K562 (cell line): ENCODE data around the gene PLCB1. TPM values are rescaled to one million over a fixed set of nuclear protein-coding genes. Genes with fewer than 3 reads are reported as not detected.

Experiments used
- ATAC-seq: fragments of 200-7000 bp; cut with Tn5 transposase; 3 replicates; pipeline ENCODE4 v1.9.1; 2020; ENCODE audit warnings: moderate library complexity
- BruUV-seq: library from RNA; stranded (reverse); fragments of 400-500 nt; replicated peaks from 2 replicates; lab custom pipeline; 2021; lab: Mats Ljungman, UMichigan
- CTCF ChIA-PET: fragments of 300-600 bp; formaldehyde crosslinking; extraction: SDS; loops from one replicate; lab custom pipeline; 2021; ENCODE audit warnings: low intra/inter-chr PET ratio; lab: Yijun Ruan, JAX
- POLR2A ChIA-PET: fragments of 300-600, 350-650 bp; sonication (Branson Sonifier 250); formaldehyde crosslinking; extraction: SDS; loops from one replicate; lab custom pipeline; 2021; ENCODE audit warnings: antibody characterized with exemption, inconsistent platforms; lab: Yijun Ruan, JAX
- DNase-seq, 4 experiments: peaks; one replicate each; pipeline versions ENCODE4 v3.0.0 to v3.0.0-alpha.2; 2011 to 2018; ENCODE audit warnings: low spot score in 3 of 4, mixed read lengths in 3 of 4; ENCODE audit errors: extremely low read depth in 1 of 4
- FAIRE-seq: peaks from 2 replicates; lab custom pipeline; 2011; peaks lifted over from hg19 to GRCh38; lab: Jason Lieb, UNC
- H2AFZ ChIP-seq: 2 replicates; pipeline ENCODE4 v1.6.0; 2011; ENCODE audit warnings: low read depth, low read length, control low read depth, inconsistent platforms
- H3K27ac ChIP-seq: fragments of 200-600 bp; 3 replicates; pipeline ENCODE4 v1.8.0; 2011; ENCODE audit warnings: low read depth, mild to moderate bottlenecking, control low read depth, inconsistent platforms, low read length, moderate library complexity, mixed read lengths; ENCODE audit errors: extremely low read depth
- H3K27me3 ChIP-seq, 2 experiments: fragments of 300-600 bp in 1 of 2; 2 replicates in 1 of 2; 3 replicates in 1 of 2; pipeline versions ENCODE4 v1.6.0 to v1.8.0; 2011; ENCODE audit warnings: inconsistent platforms in 2 of 2, low read length in 2 of 2, mild to moderate bottlenecking in 1 of 2, mixed read lengths in 1 of 2, moderate library complexity in 1 of 2; ENCODE audit not compliant: control insufficient read depth in 2 of 2, insufficient read depth in 2 of 2
- H3K36me3 ChIP-seq: fragments of 300-600 bp; 3 replicates; pipeline ENCODE4 v1.8.0; 2011; ENCODE audit warnings: mild to moderate bottlenecking, low read length, inconsistent platforms; ENCODE audit not compliant: control insufficient read depth, insufficient read depth
- H3K4me1 ChIP-seq, 2 experiments: fragments of 200-600 bp in 1 of 2; replicated peaks in 1 of 2; 2 replicates in 1 of 2; 3 replicates in 1 of 2; pipeline versions ENCODE4 v1.5.1 to v1.8.0; 2011; ENCODE audit warnings: inconsistent platforms in 2 of 2, low read length in 2 of 2, mild to moderate bottlenecking in 1 of 2, mixed read lengths in 1 of 2, moderate library complexity in 1 of 2; ENCODE audit not compliant: control insufficient read depth in 2 of 2, insufficient read depth in 2 of 2
- H3K4me2 ChIP-seq: 2 replicates; pipeline ENCODE4 v1.6.1; 2011; ENCODE audit warnings: low read length, control low read depth, inconsistent platforms, mixed read lengths; ENCODE audit not compliant: insufficient read depth
- H3K4me3 ChIP-seq: fragments of 200-600 bp; sonication (generic), shearing (Covaris generic); 2 replicates; pipeline ENCODE4 v1.5.1; 2016; ENCODE audit warnings: control low read depth, inconsistent platforms
- H3K79me2 ChIP-seq: fragments of 200-600 bp; 3 replicates; pipeline ENCODE4 v1.8.0; 2011; ENCODE audit warnings: low read length, inconsistent platforms; ENCODE audit not compliant: control insufficient read depth, insufficient read depth
- H3K9ac ChIP-seq, 2 experiments: 2 replicates each; pipeline versions ENCODE4 v1.6.0 to v1.6.1; 2011; ENCODE audit warnings: low read depth in 2 of 2, low read length in 2 of 2, control low read depth in 1 of 2, inconsistent platforms in 1 of 2, mild to moderate bottlenecking in 1 of 2, mixed read lengths in 1 of 2; ENCODE audit not compliant: insufficient read depth in 1 of 2
- H3K9me1 ChIP-seq: one replicate; pipeline ENCODE4 v1.6.0; 2011; ENCODE audit warnings: inconsistent platforms, mild to moderate bottlenecking, low read length, moderate library complexity; ENCODE audit not compliant: control insufficient read depth, insufficient read depth
- H3K9me3 ChIP-seq: replicated peaks from 2 replicates; pipeline ENCODE4 v1.5.1; 2011; ENCODE audit warnings: low read depth, low read length, inconsistent platforms; ENCODE audit not compliant: control insufficient read depth, insufficient read depth
- H4K20me1 ChIP-seq: replicated peaks from 2 replicates; pipeline ENCODE4 v1.6.1; 2011; ENCODE audit warnings: low read length, inconsistent platforms, mixed read lengths; ENCODE audit not compliant: control insufficient read depth, insufficient read depth
- MAFG ChIP-seq: fragments of 450-650 bp; conservative IDR thresholded peaks from 2 replicates; pipeline ENCODE4 v1.6.1; 2016; ENCODE audit warnings: missing genetic modification characterization, missing compliant biosample characterization
- MCM5 ChIP-seq: fragments of 450-650 bp; IDR thresholded peaks from 2 replicates; pipeline ENCODE4 v1.6.1; 2016; ENCODE audit warnings: low read depth
- NFYB ChIP-seq: IDR thresholded peaks from 2 replicates; pipeline ENCODE4 v1.6.1; 2011; ENCODE audit warnings: mild to moderate bottlenecking, moderate library complexity; ENCODE audit not compliant: insufficient read length; ENCODE audit errors: extremely low read depth
- SP2 ChIP-seq: IDR thresholded peaks from 2 replicates; pipeline ENCODE4 v1.6.1; 2011; ENCODE audit warnings: mild to moderate bottlenecking, low read depth, low read length, moderate library complexity; ENCODE audit not compliant: poor library complexity, severe bottlenecking; ENCODE audit errors: extremely low read depth
- ZBTB1 ChIP-seq: sonication (generic); formaldehyde crosslinking; IDR thresholded peaks from 2 replicates; pipeline ENCODE4 v1.8.1; 2023; ENCODE audit warnings: missing genetic modification reagents, low read depth, mild to moderate bottlenecking, borderline replicate concordance
- ZNF175 ChIP-seq: fragments of 200-800 bp; sonication (Bioruptor generic); IDR thresholded peaks from 2 replicates; pipeline ENCODE4 v1.6.1; 2016; ENCODE audit warnings: low read depth, mild to moderate bottlenecking, missing genetic modification characterization, missing compliant biosample characterization
- WGBS: fragments of 100-300 bp; shearing (Covaris generic); methylation state at CpG from one replicate; pipeline ENCODE4 v1.1.6; 2016; ENCODE audit warnings: low coverage, mixed read lengths; ENCODE audit not compliant: insufficient coverage; ENCODE audit errors: missing lambda C conversion rate; 5-methylcytosine and 5-hydroxymethylcytosine counted together
- in situ Hi-C: fragments of 300-500 bp; cut with MboI; formaldehyde crosslinking; loops from 4 replicates; pipeline ENCODE4 v1.15.0; 2018; ENCODE audit warnings: inconsistent platforms, mixed read lengths
- intact Hi-C: fragments of 100-400 bp; cut with micrococcal nuclease; formaldehyde crosslinking; loops from 2 replicates; pipeline ENCODE4 v1.14.2; 2022
- polyA plus RNA-seq, 8 experiments: library from polyadenylated mRNA; depleted of rRNA in 4 of 8; stranded (reverse) in 5 of 8; unstranded in 3 of 8; fragments of >200 nt; fragmentation: Nextera tagmentation in 2 of 8; fragmentation: Illumina TruSeq in 1 of 8; extraction: Ambion mirVana in 2 of 8; extraction: Trizol in 1 of 8; gene quantifications; 2 replicates each; pipeline versions ENCODE4 v1.2.1 to v1.2.3, GENCODE V29; 2011 to 2014; ENCODE audit warnings: inconsistent platforms in 1 of 8, missing spikeins in 1 of 8
- total RNA-seq, 7 experiments: library from RNA; depleted of rRNA in 6 of 7; stranded (reverse); fragments of >200 nt in 6 of 7; fragmentation: Illumina TruSeq in 2 of 7; extraction: Trizol in 2 of 7; gene quantifications; 2 replicates each; pipeline versions ENCODE4 v1.2.1 to v1.2.3, GENCODE V29; 2011 to 2021; ENCODE audit warnings: low replicate concordance in 1 of 7
- TF ChIP-seq, protein P1 (sequence below): IDR thresholded peaks from 2 replicates; pipeline ENCODE4 v1.6.1; 2011; ENCODE audit warnings: borderline replicate concordance, low read depth, mild to moderate bottlenecking, moderate library complexity, low read length; ENCODE audit not compliant: insufficient read depth, poor library complexity, severe bottlenecking
- TF ChIP-seq, protein P2 (sequence below): sonication (generic); formaldehyde crosslinking; IDR thresholded peaks from 2 replicates; pipeline ENCODE4 v1.9.0; 2022; ENCODE audit warnings: mild to moderate bottlenecking, missing genetic modification reagents

The PLCB1 gene
- total and polyA plus RNA-seq, 9 of the 15 experiments (the other 6 are each of a cell fraction or from before 2014, with no cell fraction given) = 0.34 to 3.1 (median 1.3) TPM

DNA sequence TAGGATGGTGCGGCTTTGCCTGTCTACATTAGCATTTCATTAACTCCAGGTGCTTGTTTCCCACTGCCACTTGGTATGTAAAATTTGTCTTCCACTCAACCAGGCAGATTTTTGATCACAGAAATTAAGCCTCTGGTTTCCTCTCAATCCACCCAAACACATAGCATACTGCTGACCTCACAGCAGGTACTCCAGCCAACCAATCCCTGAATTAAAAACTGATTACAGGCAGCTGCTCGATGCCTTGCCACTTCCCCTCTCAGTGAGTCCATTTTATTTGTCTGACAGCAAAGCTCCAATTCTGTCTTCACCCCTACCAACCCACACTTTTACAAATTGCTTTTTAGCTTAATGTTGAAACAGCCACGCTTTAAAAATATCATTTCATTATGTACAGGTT, 95.2 kb downstream of the PLCB1 start:
- POLR2A ChIA-PET = no interaction called here
- H3K79me2 ChIP-seq = no peaks in the 10 kb centered on the region

More for the DNA sequence above, 95.2 kb downstream of the PLCB1 start:
- TF ChIP-seq ZNF175 (CRISPR knock-in tag) (no peak), MCM5 (no peak), ZBTB1 (no peak), SP2 (no peak), NFYB (no peak), MAFG (tag) (no peak)
- TF ChIP-seq, protein P1, sequence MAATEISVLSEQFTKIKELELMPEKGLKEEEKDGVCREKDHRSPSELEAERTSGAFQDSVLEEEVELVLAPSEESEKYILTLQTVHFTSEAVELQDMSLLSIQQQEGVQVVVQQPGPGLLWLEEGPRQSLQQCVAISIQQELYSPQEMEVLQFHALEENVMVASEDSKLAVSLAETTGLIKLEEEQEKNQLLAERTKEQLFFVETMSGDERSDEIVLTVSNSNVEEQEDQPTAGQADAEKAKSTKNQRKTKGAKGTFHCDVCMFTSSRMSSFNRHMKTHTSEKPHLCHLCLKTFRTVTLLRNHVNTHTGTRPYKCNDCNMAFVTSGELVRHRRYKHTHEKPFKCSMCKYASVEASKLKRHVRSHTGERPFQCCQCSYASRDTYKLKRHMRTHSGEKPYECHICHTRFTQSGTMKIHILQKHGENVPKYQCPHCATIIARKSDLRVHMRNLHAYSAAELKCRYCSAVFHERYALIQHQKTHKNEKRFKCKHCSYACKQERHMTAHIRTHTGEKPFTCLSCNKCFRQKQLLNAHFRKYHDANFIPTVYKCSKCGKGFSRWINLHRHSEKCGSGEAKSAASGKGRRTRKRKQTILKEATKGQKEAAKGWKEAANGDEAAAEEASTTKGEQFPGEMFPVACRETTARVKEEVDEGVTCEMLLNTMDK = no peak
- TF ChIP-seq, protein P2, sequence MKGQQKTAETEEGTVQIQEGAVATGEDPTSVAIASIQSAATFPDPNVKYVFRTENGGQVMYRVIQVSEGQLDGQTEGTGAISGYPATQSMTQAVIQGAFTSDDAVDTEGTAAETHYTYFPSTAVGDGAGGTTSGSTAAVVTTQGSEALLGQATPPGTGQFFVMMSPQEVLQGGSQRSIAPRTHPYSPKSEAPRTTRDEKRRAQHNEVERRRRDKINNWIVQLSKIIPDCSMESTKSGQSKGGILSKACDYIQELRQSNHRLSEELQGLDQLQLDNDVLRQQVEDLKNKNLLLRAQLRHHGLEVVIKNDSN = no peak
- intact Hi-C loops (no loop called here), in situ Hi-C loops (no loop called here)
- Histone ChIP-seq H3K27ac (no peak overlapping the region), H4K20me1 (no peaks in the 10 kb centered on the region), H3K9me3 (no peaks in the 10 kb centered on the region), H3K27me3 (no peaks in the 10 kb centered on the region), H3K4me2 (no peak overlapping the region), H3K36me3 (no peaks in the 10 kb centered on the region), H3K4me3 (no peak overlapping the region), H2AFZ (no peak overlapping the region), H3K4me1 (no peaks in the 10 kb centered on the region), H3K9ac (no peak overlapping the region), H3K9me1 (no peaks in the 10 kb centered on the region)
- WGBS = 11% methylated on average over 3 of the region's 3 CpGs
- BruUV-seq = no TSS peak
- CTCF ChIA-PET = no interaction called here
- ATAC-seq = no peak
- FAIRE-seq = no peak
- no peak for DNase-seq
